K562 (cell line): ENCODE results near the gene CCDC137. TPM values are rescaled to one million over a fixed set of nuclear protein-coding genes. Genes with fewer than 3 reads are reported as not detected.

Experiments used
- BDP1 ChIP-seq: IDR thresholded peaks from 3 replicates; pipeline ENCODE4 v1.6.1; 2011; ENCODE audit not compliant: insufficient read length, insufficient read depth
- BRD9 ChIP-seq: fragments of 450-650 bp; IDR thresholded peaks from 2 replicates; pipeline ENCODE4 v1.6.1; 2018; ENCODE audit warnings: low read depth; ENCODE audit not compliant: partially characterized antibody
- BRF1 ChIP-seq: IDR thresholded peaks from 3 replicates; pipeline ENCODE4 v1.6.1; 2011; ENCODE audit warnings: borderline replicate concordance, mild to moderate bottlenecking; ENCODE audit not compliant: insufficient read length; ENCODE audit errors: extremely low read depth
- E2F4 ChIP-seq: sonication (generic); formaldehyde crosslinking; IDR thresholded peaks from 2 replicates; pipeline ENCODE4 v1.8.0; 2022; ENCODE audit warnings: mild to moderate bottlenecking, low read depth, missing genetic modification reagents
- E2F8 ChIP-seq: fragments of 450-650 bp; IDR thresholded peaks from 2 replicates; pipeline ENCODE4 v1.7.1; 2018; ENCODE audit warnings: mild to moderate bottlenecking, low read depth; ENCODE audit not compliant: partially characterized antibody
- FOXK1 ChIP-seq: sonication (generic); formaldehyde crosslinking; IDR thresholded peaks from 2 replicates; pipeline ENCODE4 v1.8.0; 2022; ENCODE audit warnings: missing genetic modification reagents, mild to moderate bottlenecking, borderline replicate concordance
- FOXO4 ChIP-seq: fragments of 450-650 bp; formaldehyde crosslinking; IDR thresholded peaks from 2 replicates; pipeline ENCODE4 v1.4.0; 2020; ENCODE audit warnings: mild to moderate bottlenecking, moderate library complexity
- LARP7 ChIP-seq: fragments of 450-650 bp; IDR thresholded peaks from 2 replicates; pipeline ENCODE4 v1.6.1; 2016
- MXI1 ChIP-seq: IDR thresholded peaks from 2 replicates; pipeline ENCODE4 v1.6.1; 2011; ENCODE audit warnings: low read depth, mild to moderate bottlenecking, improper control_type of control experiment, low read length
- NCOA2 ChIP-seq, 2 experiments: fragments of 450-650 bp; IDR thresholded peaks; 2 replicates each; pipeline ENCODE4 v1.6.1; 2018; ENCODE audit warnings: mild to moderate bottlenecking in 2 of 2, moderate library complexity in 1 of 2; ENCODE audit not compliant: partially characterized antibody in 2 of 2
- SAP30 ChIP-seq: fragments of 200-600 bp; sonication (generic); IDR thresholded peaks from 2 replicates; pipeline ENCODE4 v1.6.1; 2012; ENCODE audit warnings: borderline replicate concordance, low read depth, mild to moderate bottlenecking, moderate library complexity, low read length, control low read depth, inconsistent platforms; ENCODE audit not compliant: insufficient read depth, poor library complexity, severe bottlenecking
- SREBF2 ChIP-seq: sonication (generic); formaldehyde crosslinking; IDR thresholded peaks from 2 replicates; pipeline ENCODE4 v1.4.0; 2020; ENCODE audit warnings: mild to moderate bottlenecking, missing genetic modification reagents
- SRSF1 ChIP-seq: fragments of 200-400 bp; formaldehyde crosslinking; IDR thresholded peaks from 2 replicates; pipeline ENCODE4 v1.6.1; 2017; ENCODE audit warnings: mild to moderate bottlenecking, low read depth, low read length, moderate library complexity
- TARDBP ChIP-seq: fragments of 450-650 bp; IDR thresholded peaks from 2 replicates; pipeline ENCODE4 v1.6.1; 2016
- TCF15 ChIP-seq: fragments of 250-450 bp; sonication (Bioruptor Pico); IDR thresholded peaks from 2 replicates; pipeline ENCODE4 v1.8.0; 2022; ENCODE audit warnings: moderate library complexity, mild to moderate bottlenecking, inconsistent platforms
- TGIF2 ChIP-seq: sonication (generic); formaldehyde crosslinking; IDR thresholded peaks from 2 replicates; pipeline ENCODE4 v1.8.1; 2022; ENCODE audit warnings: mild to moderate bottlenecking, missing genetic modification reagents, moderate library complexity
- ZEB2 ChIP-seq: fragments of 450-650 bp; IDR thresholded peaks from 2 replicates; pipeline ENCODE4 v1.6.1; 2016
- ZNF174 ChIP-seq: fragments of 250-450 bp; sonication (Bioruptor Pico); IDR thresholded peaks from 2 replicates; pipeline ENCODE4 v1.4.0; 2020; ENCODE audit warnings: mild to moderate bottlenecking
- ZNF41 ChIP-seq: fragments of 250-450 bp; sonication (Bioruptor Pico); conservative IDR thresholded peaks from 2 replicates; pipeline ENCODE4 v1.4.0; 2020; ENCODE audit warnings: mild to moderate bottlenecking
- ZNF655 ChIP-seq: fragments of 250-450 bp; sonication (Bioruptor Pico); IDR thresholded peaks from 2 replicates; pipeline ENCODE4 v1.5.0; 2021
- ZZZ3 ChIP-seq: fragments of 450-650 bp; IDR thresholded peaks from 2 replicates; pipeline ENCODE4 v1.6.1; 2016; ENCODE audit warnings: antibody characterized with exemption, mild to moderate bottlenecking, moderate library complexity
- polyA plus RNA-seq, 8 experiments: library from polyadenylated mRNA; depleted of rRNA in 4 of 8; stranded (reverse) in 5 of 8; unstranded in 3 of 8; fragments of >200 nt; fragmentation: Nextera tagmentation in 2 of 8; fragmentation: Illumina TruSeq in 1 of 8; extraction: Ambion mirVana in 2 of 8; extraction: Trizol in 1 of 8; gene quantifications; 2 replicates each; pipeline versions ENCODE4 v1.2.1 to v1.2.3, GENCODE V29; 2011 to 2014; ENCODE audit warnings: inconsistent platforms in 1 of 8, missing spikeins in 1 of 8
- total RNA-seq, 7 experiments: library from RNA; depleted of rRNA in 6 of 7; stranded (reverse); fragments of >200 nt in 6 of 7; fragmentation: Illumina TruSeq in 2 of 7; extraction: Trizol in 2 of 7; gene quantifications; 2 replicates each; pipeline versions ENCODE4 v1.2.1 to v1.2.3, GENCODE V29; 2011 to 2021; ENCODE audit warnings: low replicate concordance in 1 of 7

The CCDC137 gene
- total and polyA plus RNA-seq, 9 of the 15 experiments (the other 6 are each of a cell fraction or from before 2014, with no cell fraction given), result 2.3 to 68.1 (median 38.3) TPM

- no peak for TF ChIP-seq ZNF655
- TF ChIP-seq FOXK1 (CRISPR knock-in tag), result no peak
- no peak for TF ChIP-seq FOXO4 (CRISPR knock-in tag)
- TF ChIP-seq SREBF2 (CRISPR knock-in tag), result no peak
- no peak for TF ChIP-seq ZNF41 (CRISPR knock-in tag)
- TF ChIP-seq E2F4 (CRISPR knock-in tag), result no peak
- no peak for TF ChIP-seq ZZZ3
- TF ChIP-seq TGIF2, result 0 out of 2 replicates have a peak, but pooled peaks have one; percentile 34
- TF ChIP-seq ZEB2, result no peak
- no peak for TF ChIP-seq ZNF174 (CRISPR knock-in tag)
- no peak for TF ChIP-seq BRD9
- no peak for TF ChIP-seq TCF15 (CRISPR knock-in tag)
- TF ChIP-seq SRSF1, result no peak
- TF ChIP-seq SAP30, result peak; percentile 94
- TF ChIP-seq TARDBP, result no peak; the same call in 1 of the 2 replicates
- TF ChIP-seq MXI1, result peak; percentile 62
- peak; percentile 99 for TF ChIP-seq E2F8
- no peak for TF ChIP-seq BRF1
- no peak for TF ChIP-seq LARP7
- TF ChIP-seq NCOA2 (IDR thresholded peaks at IDR 0.05; ENCODE audit: partially characterized antibody in 2 of 2), result no peak
- TF ChIP-seq BDP1, result no peak
These were observed at the start of gene CCDC137, which contains the start of gene OXLD1 (continued) for GRCh38 chr17:81666342-81667191.
